HEK293T (cell line): ENCODE data around the gene NKX1-2.

Experiments used
- FOXA1 ChIP-seq: fragments of 450-650 bp; IDR thresholded peaks from 2 replicates; pipeline ENCODE4 v1.6.1; 2016; ENCODE audit warnings: mild to moderate bottlenecking
- FOXK2 ChIP-seq: fragments of 450-650 bp; IDR thresholded peaks from 2 replicates; pipeline ENCODE4 v1.6.1; 2016; ENCODE audit warnings: mild to moderate bottlenecking
- FOXM1 ChIP-seq: fragments of 450-650 bp; IDR thresholded peaks from 2 replicates; pipeline ENCODE4 v1.6.1; 2017; ENCODE audit warnings: mild to moderate bottlenecking, borderline replicate concordance
- HDGF ChIP-seq: fragments of 450-650 bp; IDR thresholded peaks from 2 replicates; pipeline ENCODE4 v1.6.1; 2017; ENCODE audit warnings: antibody characterized with exemption, borderline replicate concordance
- L3MBTL2 ChIP-seq: fragments of 450-650 bp; conservative IDR thresholded peaks from 2 replicates; pipeline ENCODE4 v1.6.1; 2016; ENCODE audit warnings: mild to moderate bottlenecking
- LEF1 ChIP-seq: fragments of 450-650 bp; IDR thresholded peaks from 2 replicates; pipeline ENCODE4 v1.6.1; 2017; ENCODE audit warnings: mild to moderate bottlenecking, borderline replicate concordance
- SP1 ChIP-seq: fragments of 450-650 bp; IDR thresholded peaks from 2 replicates; pipeline ENCODE4 v1.6.1; 2017
- TARDBP ChIP-seq: fragments of 450-650 bp; IDR thresholded peaks from 2 replicates; pipeline ENCODE4 v1.6.1; 2016

GRCh38 chr10:124414076-124414475 lies 35.8 kb downstream of the NKX1-2 start:
- TF ChIP-seq FOXK2 (no peak), L3MBTL2 (no peak), HDGF (no peak), TARDBP (no peak), FOXA1 (no peak), SP1 (no peak), FOXM1 (no peak), LEF1 (no peak)
